K562 (cell line): ENCODE results near the gene BCR. TPM values are rescaled to one million over a fixed set of nuclear protein-coding genes. Genes with fewer than 3 reads are reported as not detected.

Source experiments
- ATAC-seq: fragments of 200-7000 bp; cut with Tn5 transposase; 3 replicates; pipeline ENCODE4 v1.9.1; 2020; ENCODE audit warnings: moderate library complexity
- BruUV-seq: library from RNA; stranded (reverse); fragments of 400-500 nt; replicated peaks from 2 replicates; lab custom pipeline; 2021; lab: Mats Ljungman, UMichigan
- CTCF ChIA-PET: fragments of 300-600 bp; formaldehyde crosslinking; extraction: SDS; loops from one replicate; lab custom pipeline; 2021; ENCODE audit warnings: low intra/inter-chr PET ratio; lab: Yijun Ruan, JAX
- POLR2A ChIA-PET: fragments of 300-600, 350-650 bp; sonication (Branson Sonifier 250); formaldehyde crosslinking; extraction: SDS; loops from one replicate; lab custom pipeline; 2021; ENCODE audit warnings: antibody characterized with exemption, inconsistent platforms; lab: Yijun Ruan, JAX
- DNase-seq, 4 experiments: peaks; one replicate each; pipeline versions ENCODE4 v3.0.0 to v3.0.0-alpha.2; 2011 to 2018; ENCODE audit warnings: low spot score in 3 of 4, mixed read lengths in 3 of 4; ENCODE audit errors: extremely low read depth in 1 of 4
- FAIRE-seq: peaks from 2 replicates; lab custom pipeline; 2011; peaks lifted over from hg19 to GRCh38; lab: Jason Lieb, UNC
- H2AFZ ChIP-seq: 2 replicates; pipeline ENCODE4 v1.6.0; 2011; ENCODE audit warnings: low read depth, low read length, control low read depth, inconsistent platforms
- H3K27ac ChIP-seq: fragments of 200-600 bp; 3 replicates; pipeline ENCODE4 v1.8.0; 2011; ENCODE audit warnings: low read depth, mild to moderate bottlenecking, control low read depth, inconsistent platforms, low read length, moderate library complexity, mixed read lengths; ENCODE audit errors: extremely low read depth
- H3K27me3 ChIP-seq, 2 experiments: fragments of 300-600 bp in 1 of 2; 2 replicates in 1 of 2; 3 replicates in 1 of 2; pipeline versions ENCODE4 v1.6.0 to v1.8.0; 2011; ENCODE audit warnings: inconsistent platforms in 2 of 2, low read length in 2 of 2, mild to moderate bottlenecking in 1 of 2, mixed read lengths in 1 of 2, moderate library complexity in 1 of 2; ENCODE audit not compliant: control insufficient read depth in 2 of 2, insufficient read depth in 2 of 2
- H3K36me3 ChIP-seq: fragments of 300-600 bp; 3 replicates; pipeline ENCODE4 v1.8.0; 2011; ENCODE audit warnings: mild to moderate bottlenecking, low read length, inconsistent platforms; ENCODE audit not compliant: control insufficient read depth, insufficient read depth
- H3K4me1 ChIP-seq, 2 experiments: fragments of 200-600 bp in 1 of 2; replicated peaks in 1 of 2; 2 replicates in 1 of 2; 3 replicates in 1 of 2; pipeline versions ENCODE4 v1.5.1 to v1.8.0; 2011; ENCODE audit warnings: inconsistent platforms in 2 of 2, low read length in 2 of 2, mild to moderate bottlenecking in 1 of 2, mixed read lengths in 1 of 2, moderate library complexity in 1 of 2; ENCODE audit not compliant: control insufficient read depth in 2 of 2, insufficient read depth in 2 of 2
- H3K4me2 ChIP-seq: 2 replicates; pipeline ENCODE4 v1.6.1; 2011; ENCODE audit warnings: low read length, control low read depth, inconsistent platforms, mixed read lengths; ENCODE audit not compliant: insufficient read depth
- H3K4me3 ChIP-seq: fragments of 200-600 bp; sonication (generic), shearing (Covaris generic); 2 replicates; pipeline ENCODE4 v1.5.1; 2016; ENCODE audit warnings: control low read depth, inconsistent platforms
- H3K79me2 ChIP-seq: fragments of 200-600 bp; 3 replicates; pipeline ENCODE4 v1.8.0; 2011; ENCODE audit warnings: low read length, inconsistent platforms; ENCODE audit not compliant: control insufficient read depth, insufficient read depth
- H3K9ac ChIP-seq, 2 experiments: 2 replicates each; pipeline versions ENCODE4 v1.6.0 to v1.6.1; 2011; ENCODE audit warnings: low read depth in 2 of 2, low read length in 2 of 2, control low read depth in 1 of 2, inconsistent platforms in 1 of 2, mild to moderate bottlenecking in 1 of 2, mixed read lengths in 1 of 2; ENCODE audit not compliant: insufficient read depth in 1 of 2
- H3K9me1 ChIP-seq: one replicate; pipeline ENCODE4 v1.6.0; 2011; ENCODE audit warnings: inconsistent platforms, mild to moderate bottlenecking, low read length, moderate library complexity; ENCODE audit not compliant: control insufficient read depth, insufficient read depth
- H3K9me3 ChIP-seq: replicated peaks from 2 replicates; pipeline ENCODE4 v1.5.1; 2011; ENCODE audit warnings: low read depth, low read length, inconsistent platforms; ENCODE audit not compliant: control insufficient read depth, insufficient read depth
- H4K20me1 ChIP-seq: replicated peaks from 2 replicates; pipeline ENCODE4 v1.6.1; 2011; ENCODE audit warnings: low read length, inconsistent platforms, mixed read lengths; ENCODE audit not compliant: control insufficient read depth, insufficient read depth
- CREB5 ChIP-seq: fragments of 250-450 bp; sonication (Bioruptor Pico); IDR thresholded peaks from 2 replicates; pipeline ENCODE4 v1.5.0; 2020; ENCODE audit warnings: mild to moderate bottlenecking
- E2F1 ChIP-seq: sonication (generic); formaldehyde crosslinking; IDR thresholded peaks from 2 replicates; pipeline ENCODE4 v1.8.1; 2023; ENCODE audit warnings: mild to moderate bottlenecking, missing genetic modification reagents, moderate library complexity
- GTF2F1 ChIP-seq: IDR thresholded peaks from 2 replicates; pipeline ENCODE4 v1.6.1; 2011; ENCODE audit warnings: low read depth, low read length, improper control_type of control experiment
- MEIS2 ChIP-seq: fragments of 450-650 bp; IDR thresholded peaks from 2 replicates; pipeline ENCODE4 v1.6.1; 2014; ENCODE audit warnings: mild to moderate bottlenecking; ENCODE audit not compliant: partially characterized antibody
- POLR2AphosphoS5 ChIP-seq: IDR thresholded peaks from 2 replicates; pipeline ENCODE4 v1.6.1; 2011; ENCODE audit warnings: mild to moderate bottlenecking, low read depth, low read length, moderate library complexity; ENCODE audit not compliant: control insufficient read depth, insufficient read depth
- TAF1 ChIP-seq: IDR thresholded peaks from 2 replicates; pipeline ENCODE4 v1.6.1; 2011; ENCODE audit warnings: mild to moderate bottlenecking, low read length, moderate library complexity; ENCODE audit not compliant: insufficient read depth, control insufficient read depth, severe bottlenecking; ENCODE audit errors: extremely low read depth
- ZBTB7A ChIP-seq: IDR thresholded peaks from 2 replicates; pipeline ENCODE4 v1.6.1; 2011; ENCODE audit warnings: low read depth, mild to moderate bottlenecking, low read length, moderate library complexity, borderline replicate concordance; ENCODE audit not compliant: control insufficient read depth
- ZC3H4 ChIP-seq: sonication (generic); formaldehyde crosslinking; IDR thresholded peaks from 2 replicates; pipeline ENCODE4 v1.9.0; 2021; ENCODE audit warnings: missing genetic modification reagents, borderline replicate concordance
- ZKSCAN1 ChIP-seq: fragments of 150-350 bp; IDR thresholded peaks from 2 replicates; pipeline ENCODE4 v1.6.1; 2016; ENCODE audit warnings: low read depth, low read length
- ZMIZ1 ChIP-seq, 2 experiments: fragments of 150-350 bp in 1 of 2; IDR thresholded peaks; 2 replicates each; pipeline ENCODE4 v1.6.1; 2012 to 2016; ENCODE audit warnings: low read depth in 2 of 2, low read length in 2 of 2, mild to moderate bottlenecking in 1 of 2, moderate library complexity in 1 of 2
- WGBS: fragments of 100-300 bp; shearing (Covaris generic); methylation state at CpG from one replicate; pipeline ENCODE4 v1.1.6; 2016; ENCODE audit warnings: low coverage, mixed read lengths; ENCODE audit not compliant: insufficient coverage; ENCODE audit errors: missing lambda C conversion rate; 5-methylcytosine and 5-hydroxymethylcytosine counted together
- in situ Hi-C: fragments of 300-500 bp; cut with MboI; formaldehyde crosslinking; loops from 4 replicates; pipeline ENCODE4 v1.15.0; 2018; ENCODE audit warnings: inconsistent platforms, mixed read lengths
- intact Hi-C: fragments of 100-400 bp; cut with micrococcal nuclease; formaldehyde crosslinking; loops from 2 replicates; pipeline ENCODE4 v1.14.2; 2022
- polyA plus RNA-seq, 8 experiments: library from polyadenylated mRNA; depleted of rRNA in 4 of 8; stranded (reverse) in 5 of 8; unstranded in 3 of 8; fragments of >200 nt; fragmentation: Nextera tagmentation in 2 of 8; fragmentation: Illumina TruSeq in 1 of 8; extraction: Ambion mirVana in 2 of 8; extraction: Trizol in 1 of 8; gene quantifications; 2 replicates each; pipeline versions ENCODE4 v1.2.1 to v1.2.3, GENCODE V29; 2011 to 2014; ENCODE audit warnings: inconsistent platforms in 1 of 8, missing spikeins in 1 of 8
- total RNA-seq, 7 experiments: library from RNA; depleted of rRNA in 6 of 7; stranded (reverse); fragments of >200 nt in 6 of 7; fragmentation: Illumina TruSeq in 2 of 7; extraction: Trizol in 2 of 7; gene quantifications; 2 replicates each; pipeline versions ENCODE4 v1.2.1 to v1.2.3, GENCODE V29; 2011 to 2021; ENCODE audit warnings: low replicate concordance in 1 of 7
- TF ChIP-seq, protein P1 (sequence below), 2 experiments: fragments of 450-650 bp in 1 of 2; sonication (generic) in 1 of 2; formaldehyde crosslinking in 1 of 2; IDR thresholded peaks in 1 of 2; conservative IDR thresholded peaks in 1 of 2; 2 replicates each; pipeline versions ENCODE4 v1.6.1 to v1.8.1; 2016 to 2023; ENCODE audit warnings: mild to moderate bottlenecking in 2 of 2, moderate library complexity in 2 of 2, inconsistent platforms in 1 of 2, missing genetic modification reagents in 1 of 2

BCR gene
- total and polyA plus RNA-seq, 9 of the 15 experiments (the other 6 are each of a cell fraction or from before 2014, with no cell fraction given), result 0.41 to 150 (median 45.6) TPM

GRCh38 chr22:23261900-23262450 lies 81.7 kb downstream of the BCR start:
- H3K9ac ChIP-seq, result peak overlapping the region in 1 of 2 experiments; percentile 51; a peak in 2 of 4 replicates
- no peak overlapping the region for H2AFZ ChIP-seq
- ATAC-seq (no peak), DNase-seq (peak in 3 of 4 experiments; percentile 58 to 65 (median 64)), FAIRE-seq (no peak)
- H3K79me2 ChIP-seq, result no peaks in the 10 kb centered on the region
- peaks cover 17% of the 10 kb centered on the region for H3K9me1 ChIP-seq
- peaks cover 41% of the 10 kb centered on the region for H4K20me1 ChIP-seq
- ChIA-PET CTCF (no interaction called here), POLR2A (interaction anchor here (0.5 to 3.9 kb wide), 14 partner anchors 8 to 400 kb away, joined by 3 to 56 read pairs (median 3); partner anchors contain the start of gene BCR)
- H3K4me2 ChIP-seq, result no peak overlapping the region
- WGBS, result 95% methylated on average over 10 of the region's 10 CpGs
- H3K4me1 ChIP-seq, result peaks cover 0 to 37% of the 10 kb centered on the region in 2 experiments; a peak in 1 of 5 replicates
- no peak overlapping the region for H3K27ac ChIP-seq
- in situ Hi-C loops, result no loop called here
- peaks cover 88% of the 10 kb centered on the region for H3K36me3 ChIP-seq
- intact Hi-C loops, result no loop called here
- H3K27me3 ChIP-seq, result no peaks in the 10 kb centered on the region
- no peak overlapping the region for H3K4me3 ChIP-seq
- no TSS peak for BruUV-seq
- no peaks in the 10 kb centered on the region for H3K9me3 ChIP-seq
- TF ChIP-seq POLR2AphosphoS5, result 0 out of 2 replicates have a peak, but pooled peaks have one; percentile 17
- TF ChIP-seq GTF2F1, result 0 out of 2 replicates have a peak, but pooled peaks have one; percentile 19
- TF ChIP-seq ZKSCAN1, result peak; percentile 39; the same call in 1 of the 2 replicates
- peak; percentile 45; the same call in 1 of the 2 replicates for TF ChIP-seq E2F1 (CRISPR knock-in tag)
- TF ChIP-seq ZBTB7A, result peak; percentile 48; the same call in 1 of the 2 replicates
- no peak for TF ChIP-seq MEIS2
- TF ChIP-seq, protein P1, sequence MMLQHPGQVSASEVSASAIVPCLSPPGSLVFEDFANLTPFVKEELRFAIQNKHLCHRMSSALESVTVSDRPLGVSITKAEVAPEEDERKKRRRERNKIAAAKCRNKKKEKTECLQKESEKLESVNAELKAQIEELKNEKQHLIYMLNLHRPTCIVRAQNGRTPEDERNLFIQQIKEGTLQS (IDR thresholded peaks at IDR 0.05), result no peak
- TF ChIP-seq, protein P1 (CRISPR knock-in tag; conservative IDR thresholded peaks at IDR 0.05), result peak; percentile 20; the same call in 1 of the 2 replicates
- peak; percentile 22 for TF ChIP-seq TAF1
- TF ChIP-seq ZMIZ1 (IDR thresholded peaks at IDR 0.05; ENCODE audit: low read depth in 2 of 2, low read length in 2 of 2), result 0 out of 4 replicates have a peak, but pooled peaks of 1 of the 2 experiments have one; percentile 30
- TF ChIP-seq ZC3H4 (CRISPR knock-in tag), result no peak
- no peak for TF ChIP-seq CREB5 (CRISPR knock-in tag)
